ENCODE measurements around the gene MAP1LC3C. TPM values are rescaled to one million over a fixed set of nuclear protein-coding genes. Genes with fewer than 3 reads are reported as not detected.

Gene MAP1LC3C
- total and polyA plus RNA-seq, 2 donors (not counting 1 experiment from before 2014, with no cell fraction given): not detected

DNA sequence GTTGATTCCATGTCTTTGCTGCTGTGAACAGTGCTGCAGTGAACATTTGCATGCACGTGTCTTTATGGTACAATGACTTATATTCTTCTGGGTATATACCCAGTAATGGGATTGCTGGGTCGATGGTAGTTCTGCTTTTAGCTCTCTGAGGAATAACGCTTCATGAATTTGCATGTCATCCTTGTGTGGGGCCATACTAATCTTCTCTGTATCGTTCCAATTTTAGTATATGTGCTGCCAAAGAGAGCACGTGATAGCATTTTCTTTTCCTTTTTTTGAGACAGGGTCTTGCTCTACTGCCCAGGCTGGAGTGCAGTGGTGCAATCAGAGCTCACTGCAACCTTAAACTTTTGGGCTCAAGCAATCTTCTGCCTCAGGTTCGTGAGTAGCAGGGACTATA, 24.9 kb upstream of the MAP1LC3C start:
- Histone ChIP-seq H3K36me3 (replicated peaks in 1 of 2; ENCODE audit: control extremely low read depth in 1 of 2, control insufficient read depth in 1 of 2, extremely low read depth in 1 of 2, insufficient read depth in 2 of 2, low read length in 1 of 2) (no peaks in the 10 kb centered on the region), H3K4me2 (replicated peaks; ENCODE audit: low read depth, low read length, poor library complexity, severe bottlenecking) (peak overlapping the region; percentile 13), H4K20me1 (ENCODE audit: control insufficient read depth, insufficient read depth, low read length, poor library complexity, severe bottlenecking) (no peaks in the 10 kb centered on the region), H3K9me3 (ENCODE audit: control extremely low read depth in 1 of 3, control insufficient read depth in 2 of 3, insufficient read depth in 1 of 3, low read length in 2 of 3) (peaks cover 0 to 4% (median 0%) of the 10 kb centered on the region in 3 donors), H3K27ac (ENCODE audit: low read length in 2 of 2) (no peak overlapping the region), H3K4me3 (ENCODE audit: control extremely low read depth in 1 of 5, extremely low read depth in 1 of 5, insufficient read depth in 1 of 5, low read depth in 2 of 5, low read length in 4 of 5) (no peak overlapping the region), H3K4me1 (ENCODE audit: control insufficient read depth in 2 of 2, insufficient read depth in 2 of 2, low read length in 2 of 2) (peaks cover 6 to 10% of the 10 kb centered on the region in 2 donors), H3K9ac (ENCODE audit: low read length) (no peak overlapping the region), H2AFZ (ENCODE audit: insufficient read depth, low read depth, low read length, poor library complexity, severe bottlenecking) (no peak overlapping the region), H3K79me2 (ENCODE audit: control insufficient read depth, insufficient read depth, low read length) (no peaks in the 10 kb centered on the region), H3K27me3 (replicated peaks in 1 of 4; ENCODE audit: control extremely low read depth in 1 of 4, control insufficient read depth in 3 of 4, insufficient read depth in 4 of 4, low read length in 3 of 4) (no peaks in the 10 kb centered on the region)
- Mint-ChIP-seq H3K27ac (no peak overlapping the region), H3K4me3 (peak overlapping the region; percentile 1), H3K4me1 (peaks cover 10% of the 10 kb centered on the region), H3K27me3 (peaks cover 8% of the 10 kb centered on the region), H3K9me3 (ENCODE audit: insufficient read depth) (no peaks in the 10 kb centered on the region)
- CTCF ChIA-PET: interaction anchor here (1.1 kb wide), 1 partner anchor 25 kb away, joined by 4 read pairs; the partner anchor contains the start of gene MAP1LC3C
- intact Hi-C loops (cut with micrococcal nuclease): no loop called here
- no peak for TF ChIP-seq EZH2 (IDR thresholded peaks at IDR 0.05; ENCODE audit: borderline replicate concordance, insufficient read depth, low read depth, low read length, poor library complexity, severe bottlenecking)
- TF ChIP-seq, protein P1, sequence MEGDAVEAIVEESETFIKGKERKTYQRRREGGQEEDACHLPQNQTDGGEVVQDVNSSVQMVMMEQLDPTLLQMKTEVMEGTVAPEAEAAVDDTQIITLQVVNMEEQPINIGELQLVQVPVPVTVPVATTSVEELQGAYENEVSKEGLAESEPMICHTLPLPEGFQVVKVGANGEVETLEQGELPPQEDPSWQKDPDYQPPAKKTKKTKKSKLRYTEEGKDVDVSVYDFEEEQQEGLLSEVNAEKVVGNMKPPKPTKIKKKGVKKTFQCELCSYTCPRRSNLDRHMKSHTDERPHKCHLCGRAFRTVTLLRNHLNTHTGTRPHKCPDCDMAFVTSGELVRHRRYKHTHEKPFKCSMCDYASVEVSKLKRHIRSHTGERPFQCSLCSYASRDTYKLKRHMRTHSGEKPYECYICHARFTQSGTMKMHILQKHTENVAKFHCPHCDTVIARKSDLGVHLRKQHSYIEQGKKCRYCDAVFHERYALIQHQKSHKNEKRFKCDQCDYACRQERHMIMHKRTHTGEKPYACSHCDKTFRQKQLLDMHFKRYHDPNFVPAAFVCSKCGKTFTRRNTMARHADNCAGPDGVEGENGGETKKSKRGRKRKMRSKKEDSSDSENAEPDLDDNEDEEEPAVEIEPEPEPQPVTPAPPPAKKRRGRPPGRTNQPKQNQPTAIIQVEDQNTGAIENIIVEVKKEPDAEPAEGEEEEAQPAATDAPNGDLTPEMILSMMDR (IDR thresholded peaks at IDR 0.05): no peak
- DNase-seq (peak; percentile 13), ATAC-seq (ENCODE audit: low read depth) (peak; percentile 36)
- POLR2A ChIA-PET: no interaction called here
- WGBS (ENCODE audit: insufficient coverage): 18% methylated on average over 5 of the region's 6 CpGs

DNA sequence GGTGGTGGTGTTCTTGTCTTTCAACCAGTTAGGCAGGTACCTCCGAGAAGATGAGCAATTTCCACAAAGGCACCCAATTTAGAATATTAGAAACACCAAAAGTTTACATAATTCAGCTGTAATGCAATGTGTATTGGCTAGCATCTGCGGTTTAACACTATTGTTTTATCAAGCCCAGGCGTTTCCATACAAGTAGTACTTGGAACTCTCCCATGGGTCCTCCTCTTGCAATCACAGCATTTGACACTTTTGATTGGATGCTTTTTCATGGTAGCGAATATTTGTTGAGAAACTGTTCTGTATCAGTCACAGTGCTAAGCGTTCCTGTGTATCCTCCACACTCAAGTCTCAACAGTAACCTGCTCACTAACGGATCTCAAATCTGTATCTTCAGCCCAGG, 20.1 kb upstream of the MAP1LC3C start:
- H3K9me3 ChIP-seq (ENCODE audit: control extremely low read depth in 1 of 3, control insufficient read depth in 2 of 3, insufficient read depth in 1 of 3, low read length in 2 of 3): peaks cover 0 to 4% (median 0%) of the 10 kb centered on the region in 3 donors
- H4K20me1 ChIP-seq (ENCODE audit: control insufficient read depth, insufficient read depth, low read length, poor library complexity, severe bottlenecking): no peaks in the 10 kb centered on the region
- intact Hi-C loops (cut with micrococcal nuclease): loop anchor here (5.0 kb wide), 1 partner anchor 122 kb away; no protein-coding TSS in a partner anchor
- H3K4me3 ChIP-seq (ENCODE audit: control extremely low read depth in 1 of 5, extremely low read depth in 1 of 5, insufficient read depth in 1 of 5, low read depth in 2 of 5, low read length in 4 of 5): no peak overlapping the region
- POLR2A ChIA-PET: no interaction called here
- no peak overlapping the region for H3K27ac ChIP-seq (ENCODE audit: low read length in 2 of 2)
- H3K9me3 Mint-ChIP-seq (ENCODE audit: insufficient read depth): no peaks in the 10 kb centered on the region
- peaks cover 7% of the 10 kb centered on the region for H3K4me1 Mint-ChIP-seq
- no peak overlapping the region for H3K4me3 Mint-ChIP-seq
- no peaks in the 10 kb centered on the region for H3K79me2 ChIP-seq (ENCODE audit: control insufficient read depth, insufficient read depth, low read length)
- ATAC-seq (ENCODE audit: low read depth) (no peak), DNase-seq (no peak)
- TF ChIP-seq, protein P1 (IDR thresholded peaks at IDR 0.05): no peak
- no peak for TF ChIP-seq EZH2 (IDR thresholded peaks at IDR 0.05; ENCODE audit: borderline replicate concordance, insufficient read depth, low read depth, low read length, poor library complexity, severe bottlenecking)
- H3K27me3 Mint-ChIP-seq: no peaks in the 10 kb centered on the region
- peaks cover 5% of the 10 kb centered on the region in 2 donors for H3K4me1 ChIP-seq (ENCODE audit: control insufficient read depth in 2 of 2, insufficient read depth in 2 of 2, low read length in 2 of 2)
- H3K27me3 ChIP-seq (replicated peaks in 1 of 4; ENCODE audit: control extremely low read depth in 1 of 4, control insufficient read depth in 3 of 4, insufficient read depth in 4 of 4, low read length in 3 of 4): no peaks in the 10 kb centered on the region
- CTCF ChIA-PET: interaction anchor here (1.0 to 1.3 kb wide), 3 partner anchors 123 to 409 kb away, joined by 3 to 6 read pairs (median 3); no protein-coding TSS in a partner anchor
- H3K9ac ChIP-seq (ENCODE audit: low read length): no peak overlapping the region
- no peak overlapping the region for H3K27ac Mint-ChIP-seq
- H3K36me3 ChIP-seq (replicated peaks in 1 of 2; ENCODE audit: control extremely low read depth in 1 of 2, control insufficient read depth in 1 of 2, extremely low read depth in 1 of 2, insufficient read depth in 2 of 2, low read length in 1 of 2): no peaks in the 10 kb centered on the region
- no peak overlapping the region for H3K4me2 ChIP-seq (replicated peaks; ENCODE audit: low read depth, low read length, poor library complexity, severe bottlenecking)
- WGBS (ENCODE audit: insufficient coverage): 90% methylated on average over 2 of the region's 6 CpGs
- no peak overlapping the region for H2AFZ ChIP-seq (ENCODE audit: insufficient read depth, low read depth, low read length, poor library complexity, severe bottlenecking)
